Gastrocnemius medialis (tissue), 4 donors: ENCODE measurements around the gene PIN4.

Source experiments
- POLR2A ChIP-seq, 2 donors: fragments of 450-650 bp; IDR thresholded peaks; one replicate each; pipeline ENCODE4 v1.6.1; 2017; ENCODE audit warnings: antibody characterized with exemption in 2 of 2, mild to moderate bottlenecking in 2 of 2, moderate library complexity in 2 of 2
- TF ChIP-seq, protein P1 (sequence below), 5 experiments: fragments of 450-650 bp in 3 of 5; fragments of 200-600 bp in 2 of 5; sonication (generic) in 2 of 5; IDR thresholded peaks in 4 of 5; conservative IDR thresholded peaks in 1 of 5; 1 replicate in 4 of 5; 2 replicates in 1 of 5; pipeline ENCODE4 v1.5.1; 2016 to 2019; ENCODE audit warnings: antibody characterized with exemption in 5 of 5, mild to moderate bottlenecking in 3 of 5, moderate library complexity in 3 of 5

DNA sequence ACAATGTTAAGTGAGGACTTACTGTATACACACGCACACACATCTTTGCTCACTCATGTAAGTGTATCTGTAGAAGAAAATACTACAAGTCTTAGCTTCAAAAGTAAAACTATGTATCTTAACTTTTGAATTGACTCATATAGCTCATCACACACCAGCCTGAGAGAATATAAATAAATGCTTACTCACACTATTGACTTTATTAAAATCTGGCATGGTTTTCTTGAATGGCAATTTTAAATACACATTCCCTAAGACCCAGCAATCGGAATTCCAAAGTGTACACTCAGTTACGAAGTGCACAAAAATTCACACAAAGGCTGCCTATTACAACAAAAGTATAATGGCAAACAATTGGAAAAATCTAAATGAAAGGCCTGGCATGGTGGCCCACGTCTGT lies 55.3 kb downstream of the PIN4 start:
- TF ChIP-seq, protein P1, sequence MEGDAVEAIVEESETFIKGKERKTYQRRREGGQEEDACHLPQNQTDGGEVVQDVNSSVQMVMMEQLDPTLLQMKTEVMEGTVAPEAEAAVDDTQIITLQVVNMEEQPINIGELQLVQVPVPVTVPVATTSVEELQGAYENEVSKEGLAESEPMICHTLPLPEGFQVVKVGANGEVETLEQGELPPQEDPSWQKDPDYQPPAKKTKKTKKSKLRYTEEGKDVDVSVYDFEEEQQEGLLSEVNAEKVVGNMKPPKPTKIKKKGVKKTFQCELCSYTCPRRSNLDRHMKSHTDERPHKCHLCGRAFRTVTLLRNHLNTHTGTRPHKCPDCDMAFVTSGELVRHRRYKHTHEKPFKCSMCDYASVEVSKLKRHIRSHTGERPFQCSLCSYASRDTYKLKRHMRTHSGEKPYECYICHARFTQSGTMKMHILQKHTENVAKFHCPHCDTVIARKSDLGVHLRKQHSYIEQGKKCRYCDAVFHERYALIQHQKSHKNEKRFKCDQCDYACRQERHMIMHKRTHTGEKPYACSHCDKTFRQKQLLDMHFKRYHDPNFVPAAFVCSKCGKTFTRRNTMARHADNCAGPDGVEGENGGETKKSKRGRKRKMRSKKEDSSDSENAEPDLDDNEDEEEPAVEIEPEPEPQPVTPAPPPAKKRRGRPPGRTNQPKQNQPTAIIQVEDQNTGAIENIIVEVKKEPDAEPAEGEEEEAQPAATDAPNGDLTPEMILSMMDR (IDR thresholded peaks at IDR 0.05 in 4 of 5, conservative IDR thresholded peaks at IDR 0.05 in 1 of 5): no peak
- no peak for TF ChIP-seq POLR2A (IDR thresholded peaks at IDR 0.05)
